Measurements from ENCODE around the gene DHCR7. TPM values are rescaled to one million over a fixed set of nuclear protein-coding genes. Genes with fewer than 3 reads are reported as not detected.

DHCR7 gene
- total RNA-seq, 1 donor from 2014 or later, result 35.5 TPM

DNA sequence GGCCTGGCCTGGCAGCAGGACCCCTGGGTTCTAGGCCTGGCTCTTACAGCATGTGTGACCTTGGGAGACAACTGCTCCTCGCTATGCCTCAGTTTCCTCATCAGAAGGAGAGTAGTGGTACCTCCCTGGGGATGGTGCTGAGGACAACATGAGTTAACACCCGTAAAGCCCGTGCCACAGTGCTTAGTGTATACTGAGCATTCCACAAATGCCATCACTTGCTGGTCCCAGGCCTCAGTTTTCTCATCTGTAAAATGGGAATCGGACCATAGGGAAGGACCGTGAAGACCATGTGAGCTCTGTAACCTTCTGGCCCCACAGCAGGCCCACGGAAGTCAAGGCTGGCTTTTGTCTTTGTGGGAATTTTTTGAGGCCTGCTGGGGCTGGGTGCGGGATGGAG lies 52.4 kb downstream of the DHCR7 start:
- H3K4me1 Mint-ChIP-seq, result peaks cover 2% of the 10 kb centered on the region
- POLR2A ChIA-PET, result no interaction called here
- TF ChIP-seq CTCF (IDR thresholded peaks at IDR 0.05), result no peak
- no peak overlapping the region for H3K4me3 Mint-ChIP-seq
- ATAC-seq (ENCODE audit: low read depth), result no peak
- H3K27me3 Mint-ChIP-seq, result no peaks in the 10 kb centered on the region
- H3K27ac Mint-ChIP-seq, result no peak overlapping the region
- no peaks in the 10 kb centered on the region for H3K36me3 Mint-ChIP-seq (ENCODE audit: low read depth)
- no peaks in the 10 kb centered on the region for H3K9me3 Mint-ChIP-seq
- CTCF ChIA-PET, result no interaction called here
- DNase-seq, result no peak
- intact Hi-C loops (cut with micrococcal nuclease), result no loop called here

DNA sequence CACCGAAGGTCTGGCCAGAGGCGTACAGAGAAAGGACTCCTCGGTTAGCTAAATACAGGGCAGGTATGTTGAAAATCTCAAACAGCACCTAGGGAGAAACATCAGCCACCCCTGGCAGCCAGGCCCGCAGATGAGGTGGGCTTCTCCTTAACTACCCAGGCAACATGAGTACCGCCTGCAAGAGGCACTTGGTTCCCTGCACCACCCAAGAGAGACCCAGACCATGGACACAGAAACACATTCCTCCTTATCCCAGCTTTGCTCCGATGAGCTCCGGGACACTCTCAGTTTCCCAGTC lies 53.0 kb downstream of the DHCR7 start:
- TF ChIP-seq CTCF (IDR thresholded peaks at IDR 0.05), result no peak
- DNase-seq (no peak), ATAC-seq (ENCODE audit: low read depth) (no peak)
- intact Hi-C loops (cut with micrococcal nuclease), result no loop called here
- Mint-ChIP-seq H3K4me1 (peaks cover 8% of the 10 kb centered on the region), H3K27me3 (no peaks in the 10 kb centered on the region), H3K4me3 (no peak overlapping the region), H3K27ac (no peak overlapping the region), H3K9me3 (no peaks in the 10 kb centered on the region), H3K36me3 (ENCODE audit: low read depth) (no peaks in the 10 kb centered on the region)
- ChIA-PET CTCF (no interaction called here), POLR2A (no interaction called here)

DNA sequence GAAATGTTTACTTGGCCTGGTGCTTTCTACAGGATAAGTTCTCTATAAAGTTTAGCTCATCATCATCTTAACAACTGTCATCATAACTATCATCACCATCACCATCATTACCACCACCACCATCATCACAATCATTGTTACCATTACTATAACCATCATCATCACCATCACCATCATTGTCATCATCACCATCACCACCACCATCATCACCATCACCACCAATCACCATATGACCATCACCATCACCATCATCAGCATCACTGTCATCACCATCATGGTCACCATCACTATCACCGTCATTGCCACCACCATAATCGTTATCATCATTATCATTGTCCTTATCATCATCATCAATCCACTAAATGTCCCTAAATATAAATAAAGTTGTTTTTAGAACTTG lies 54.9 kb downstream of the DHCR7 start:
- no peak for TF ChIP-seq CTCF (IDR thresholded peaks at IDR 0.05)
- Mint-ChIP-seq H3K4me1 (peaks cover 12% of the 10 kb centered on the region), H3K27me3 (peaks cover 4% of the 10 kb centered on the region), H3K36me3 (ENCODE audit: low read depth) (no peaks in the 10 kb centered on the region), H3K4me3 (no peak overlapping the region), H3K9me3 (no peaks in the 10 kb centered on the region), H3K27ac (no peak overlapping the region)
- intact Hi-C loops (cut with micrococcal nuclease), result no loop called here
- POLR2A ChIA-PET, result no interaction called here
- ATAC-seq (ENCODE audit: low read depth) (no peak), DNase-seq (no peak)
- CTCF ChIA-PET, result no interaction called here

- H3K4me1 Mint-ChIP-seq, result peaks cover 19% of the 10 kb centered on the region
- H3K4me3 Mint-ChIP-seq, result no peak overlapping the region
- intact Hi-C loops (cut with micrococcal nuclease), result no loop called here
- no peak for TF ChIP-seq CTCF (IDR thresholded peaks at IDR 0.05)
- ATAC-seq (ENCODE audit: low read depth) (no peak), DNase-seq (no peak)
- no peaks in the 10 kb centered on the region for H3K9me3 Mint-ChIP-seq
- no peaks in the 10 kb centered on the region for H3K36me3 Mint-ChIP-seq (ENCODE audit: low read depth)
- no peak overlapping the region for H3K27ac Mint-ChIP-seq
- H3K27me3 Mint-ChIP-seq, result peaks cover 4% of the 10 kb centered on the region
- POLR2A ChIA-PET, result no interaction called here
- CTCF ChIA-PET, result no interaction called here
Observed at GRCh38 chr11:71391796-71392195, 56.4 kb downstream of the DHCR7 start.

- H3K4me1 Mint-ChIP-seq, result peaks cover 23% of the 10 kb centered on the region
Observed at GRCh38 chr11:71391352-71391751, 56.8 kb downstream of the DHCR7 start.

More at GRCh38 chr11:71391352-71391751, 56.8 kb downstream of the DHCR7 start:
- H3K9me3 Mint-ChIP-seq, result no peaks in the 10 kb centered on the region
- POLR2A ChIA-PET, result no interaction called here
- peaks cover 4% of the 10 kb centered on the region for H3K27me3 Mint-ChIP-seq
- ATAC-seq (ENCODE audit: low read depth), result no peak
- no peak for DNase-seq
- H3K36me3 Mint-ChIP-seq (ENCODE audit: low read depth), result no peaks in the 10 kb centered on the region
- CTCF ChIA-PET, result no interaction called here
- intact Hi-C loops (cut with micrococcal nuclease), result no loop called here
- no peak overlapping the region for H3K27ac Mint-ChIP-seq
- H3K4me3 Mint-ChIP-seq, result no peak overlapping the region
- TF ChIP-seq CTCF (IDR thresholded peaks at IDR 0.05), result no peak
